NCI-H2171 (cell line): ENCODE measurements around the gene TM2D3.

ENCODE experiments used
- DNase-seq: peaks from one replicate; lab custom pipeline; 2025; lab: John Stamatoyannopoulos, UW

The TM2D3 gene, protein sequence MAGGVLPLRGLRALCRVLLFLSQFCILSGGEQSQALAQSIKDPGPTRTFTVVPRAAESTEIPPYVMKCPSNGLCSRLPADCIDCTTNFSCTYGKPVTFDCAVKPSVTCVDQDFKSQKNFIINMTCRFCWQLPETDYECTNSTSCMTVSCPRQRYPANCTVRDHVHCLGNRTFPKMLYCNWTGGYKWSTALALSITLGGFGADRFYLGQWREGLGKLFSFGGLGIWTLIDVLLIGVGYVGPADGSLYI

DNA sequence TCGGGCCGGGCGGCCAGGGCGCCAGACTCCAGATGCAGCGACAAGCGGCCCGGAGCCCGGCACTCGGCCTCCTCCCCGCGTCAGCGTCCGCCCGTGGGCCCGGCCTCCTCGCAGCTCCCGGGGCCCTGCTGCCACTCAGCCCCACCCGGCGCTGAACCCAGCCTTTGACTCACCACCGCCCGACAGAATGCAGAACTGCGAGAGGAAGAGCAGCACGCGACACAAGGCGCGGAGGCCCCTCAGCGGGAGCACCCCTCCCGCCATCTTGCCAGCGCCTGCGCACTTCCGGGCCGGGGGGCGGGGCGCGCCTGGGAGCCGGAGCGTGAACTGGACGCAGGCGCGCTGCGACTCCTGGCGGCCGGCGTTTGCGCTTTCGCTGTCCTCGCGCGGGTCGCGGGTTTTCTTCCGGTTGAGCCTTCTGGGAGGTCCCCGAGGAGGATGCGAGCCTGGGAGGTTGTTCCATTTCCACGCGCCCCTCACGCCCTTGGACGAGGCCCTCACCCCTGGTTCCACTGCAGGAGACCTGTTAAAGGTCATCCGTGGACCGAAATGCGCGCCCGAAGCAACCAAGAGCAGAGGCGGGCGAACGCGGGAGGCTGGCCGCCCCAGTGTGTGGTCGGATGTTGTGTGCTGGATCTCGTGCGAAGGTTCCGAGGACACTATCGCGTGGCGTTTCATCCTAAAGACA lies at the start of gene TM2D3:
Gene TM2D3 (minus strand): TSS at position 284 of the 688 bp plus-strand sequence. CDS start 20 bp downstream, at position 264.
- peak; percentile 92 for DNase-seq

DNA sequence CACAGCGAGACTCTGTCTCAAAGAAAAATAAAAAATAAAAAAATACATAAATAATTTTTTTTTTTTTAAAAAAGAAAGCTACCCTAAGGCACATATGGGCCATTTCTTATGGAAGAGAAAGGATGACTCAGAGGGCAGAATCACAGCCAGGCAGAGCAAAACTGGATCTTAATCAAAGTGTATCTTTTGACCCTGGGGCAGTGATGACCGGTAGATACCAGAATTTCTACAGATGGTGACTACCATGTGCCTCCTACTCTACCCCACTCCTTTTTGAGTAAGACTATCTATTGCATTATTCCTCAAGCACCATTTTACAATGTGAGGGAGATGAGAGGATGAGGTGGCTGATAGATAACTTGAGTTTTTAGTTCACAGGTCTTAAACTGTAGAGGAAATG lies 46.1 kb upstream of the TM2D3 start:
- DNase-seq, result no peak

DNA sequence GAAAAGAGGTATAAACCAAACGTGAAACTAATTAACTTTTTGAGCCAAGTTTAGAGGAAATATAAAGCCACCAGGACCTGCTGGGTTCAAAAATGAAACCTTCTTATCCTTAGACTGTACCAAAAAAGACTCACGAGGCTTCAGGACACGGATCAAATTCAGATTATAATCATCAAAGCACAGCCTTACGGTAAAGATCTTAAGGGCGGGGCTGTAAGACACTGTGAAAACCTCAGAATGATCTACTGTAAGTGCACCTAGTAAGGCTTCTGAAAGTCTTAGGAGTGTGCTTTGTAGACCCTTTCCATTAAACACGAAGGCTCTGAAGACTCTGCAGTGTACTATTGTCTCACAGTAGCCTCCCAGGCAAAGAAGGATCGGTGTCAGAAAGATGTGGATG lies 45.3 kb upstream of the TM2D3 start:
- DNase-seq, result no peak

- no peak for DNase-seq
Observed at GRCh38 chr15:101696829-101697228, 44.6 kb upstream of the TM2D3 start.

DNA sequence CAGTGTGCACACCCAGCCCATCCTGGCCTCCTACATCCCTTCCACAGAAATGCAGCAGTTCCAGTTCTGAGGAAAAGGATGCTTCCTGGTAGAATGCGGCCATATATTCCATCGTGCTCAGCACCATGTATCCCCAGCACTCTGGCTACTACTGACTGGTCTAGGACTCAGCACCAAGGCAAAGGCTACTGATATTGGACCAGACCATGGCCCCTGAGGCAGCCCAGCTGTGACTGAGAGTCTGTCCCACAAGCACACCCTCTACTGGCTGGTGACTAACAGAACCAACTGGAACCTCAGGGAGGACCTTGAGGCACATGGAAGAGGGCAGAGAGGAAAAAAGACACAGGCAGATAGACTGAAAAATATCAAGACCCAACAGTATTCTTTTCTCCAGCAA lies 42.1 kb upstream of the TM2D3 start:
- DNase-seq, result no peak

GRCh38 chr15:101692801-101693598 lies 40.8 kb upstream of the TM2D3 start:
- DNase-seq, result no peak

- DNase-seq, result no peak
Observed at GRCh38 chr15:101689901-101690300, 37.7 kb upstream of the TM2D3 start.

GRCh38 chr15:101686718-101687117 lies 34.5 kb upstream of the TM2D3 start:
- no peak for DNase-seq

DNA sequence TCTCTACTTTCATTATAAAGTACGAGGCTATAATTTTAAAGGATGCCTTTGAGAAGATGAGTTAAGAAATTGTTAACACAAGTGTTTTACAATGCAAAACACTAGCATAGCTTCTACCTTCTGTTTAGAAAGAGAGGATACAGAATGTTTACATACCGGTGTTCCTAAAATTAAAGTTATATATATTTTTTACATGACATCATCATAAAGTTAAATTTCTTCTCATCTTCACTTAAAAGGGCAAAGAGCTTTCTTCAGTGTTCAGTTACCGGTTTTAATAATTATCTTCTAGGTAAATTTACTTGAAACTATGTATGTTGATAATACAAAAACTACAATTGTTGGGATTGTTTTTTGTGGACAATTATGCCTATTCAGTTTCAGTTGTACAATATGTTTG lies 32.7 kb upstream of the TM2D3 start:
- no peak for DNase-seq

DNA sequence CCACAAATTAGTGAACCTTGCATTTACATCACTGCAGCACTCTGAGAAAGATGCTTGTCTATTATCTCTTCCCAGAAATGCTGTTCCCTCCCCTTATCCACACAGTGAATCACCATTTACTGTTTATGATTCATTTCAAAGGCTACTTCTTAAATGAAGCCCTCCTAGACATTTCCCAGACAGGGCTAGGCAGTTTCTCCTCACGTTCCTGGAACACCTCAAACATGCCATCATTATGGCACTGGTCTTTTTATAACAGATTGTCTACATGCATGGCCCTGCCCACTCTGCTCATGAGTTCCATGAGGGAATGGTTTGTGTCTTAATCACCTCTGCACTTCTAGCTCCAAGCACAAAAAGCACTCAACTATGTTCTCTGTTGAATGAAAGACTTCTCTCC lies 32.2 kb upstream of the TM2D3 start:
- DNase-seq, result no peak

DNA sequence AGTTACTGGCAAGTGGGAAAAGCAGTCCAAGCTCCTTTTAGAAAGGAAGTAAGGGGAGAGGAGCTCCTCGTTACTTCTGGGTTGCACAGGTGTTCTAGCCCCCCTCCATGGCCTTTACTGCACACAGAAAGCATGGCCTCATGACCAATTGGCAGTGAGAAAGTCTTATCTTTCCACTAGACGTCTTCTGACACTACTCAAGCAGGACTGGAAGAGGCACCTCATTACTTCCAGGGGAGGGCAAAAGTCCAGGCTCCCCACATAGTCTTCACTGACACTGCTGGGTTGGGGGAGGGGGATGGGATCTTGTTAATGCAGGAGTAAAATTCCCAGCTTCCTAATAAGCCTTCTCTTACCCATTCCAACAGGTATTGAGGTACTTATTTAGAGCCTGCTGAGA lies 27.6 kb upstream of the TM2D3 start:
- DNase-seq, result no peak

DNA sequence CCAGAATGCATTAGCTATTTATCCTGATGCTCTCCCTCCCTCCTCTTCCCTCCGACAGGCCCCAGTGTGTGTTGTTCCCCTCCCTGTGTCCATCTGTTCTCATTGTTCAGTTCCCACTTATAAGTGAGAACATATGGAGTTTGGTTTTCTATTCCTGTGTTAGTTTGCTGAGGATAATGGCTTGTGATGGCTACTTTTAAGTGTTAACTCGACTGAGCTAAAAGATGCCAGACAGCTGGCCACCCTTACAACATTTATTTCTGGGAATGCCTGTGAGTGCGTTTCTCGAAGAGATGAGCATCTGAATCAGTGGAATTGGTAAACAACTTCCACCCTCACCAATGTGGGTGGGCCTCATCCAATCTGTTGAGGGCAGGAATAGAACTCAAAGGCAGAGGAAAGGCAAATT lies 24.7 kb upstream of the TM2D3 start:
- peak; percentile 80 for DNase-seq

- DNase-seq, result no peak
Observed at GRCh38 chr15:101675796-101676582, 23.8 kb upstream of the TM2D3 start.

DNA sequence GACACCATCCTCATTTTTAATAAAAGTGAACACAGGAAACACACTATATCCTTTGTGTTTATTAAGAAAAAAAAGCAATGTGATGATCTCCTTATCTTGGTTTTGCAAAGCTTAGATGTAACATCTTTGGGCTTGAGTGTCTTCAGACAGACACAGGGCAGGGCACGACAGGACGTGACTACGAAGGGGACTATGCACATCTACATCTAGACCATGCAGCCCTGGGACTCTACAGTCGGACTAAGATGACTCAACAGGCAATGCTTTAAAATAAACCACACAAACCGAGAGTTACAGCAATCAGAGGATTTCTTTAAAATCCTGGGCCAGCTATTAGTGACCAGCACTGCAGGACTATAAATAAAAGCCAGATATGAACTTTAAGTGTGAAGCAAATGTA lies 22.8 kb upstream of the TM2D3 start:
- DNase-seq, result no peak

DNA sequence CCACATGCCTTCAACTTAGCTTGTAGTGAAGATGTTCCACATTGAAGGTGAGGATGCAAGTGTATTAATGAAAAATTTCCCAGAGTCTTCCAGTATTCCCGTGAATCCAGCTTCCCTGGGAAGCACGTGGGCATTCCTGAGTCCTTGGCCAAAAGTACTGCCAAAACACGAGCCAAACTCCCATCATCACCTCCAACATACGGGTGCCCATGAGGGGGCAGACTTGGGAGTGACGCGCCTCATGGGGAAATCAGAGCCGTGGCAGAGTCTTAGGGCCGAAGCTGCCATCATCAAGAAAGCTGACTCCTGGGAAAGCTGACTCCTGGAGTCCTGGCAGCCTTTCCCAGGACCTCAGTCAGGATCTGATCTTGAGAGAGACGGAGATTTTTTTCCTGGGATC lies 20.1 kb upstream of the TM2D3 start:
- no peak for DNase-seq

DNA sequence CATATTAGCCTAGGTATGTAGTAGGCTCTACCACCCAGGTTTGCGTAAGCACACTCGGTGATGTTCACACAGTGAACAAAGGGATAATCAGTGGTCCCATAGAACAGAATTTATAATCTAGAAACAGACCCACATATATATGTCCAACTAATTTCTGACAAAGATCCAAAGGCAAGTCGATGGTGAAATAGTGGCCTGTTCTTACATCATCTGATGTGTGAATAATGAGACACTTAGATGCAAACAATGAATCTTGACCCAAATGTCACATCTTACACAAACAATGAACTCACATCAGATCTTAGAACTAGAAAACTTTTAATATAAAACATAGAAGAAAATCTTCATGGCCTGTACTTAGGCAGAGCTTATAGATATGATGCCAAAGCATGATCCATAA lies 17.6 kb upstream of the TM2D3 start:
- DNase-seq, result no peak

- DNase-seq, result no peak
Observed at GRCh38 chr15:101667881-101668280, 15.7 kb upstream of the TM2D3 start.

GRCh38 chr15:101664303-101664913 lies 12.2 kb upstream of the TM2D3 start:
- no peak for DNase-seq

GRCh38 chr15:101662203-101662602 lies 10.0 kb upstream of the TM2D3 start:
- no peak for DNase-seq

DNA sequence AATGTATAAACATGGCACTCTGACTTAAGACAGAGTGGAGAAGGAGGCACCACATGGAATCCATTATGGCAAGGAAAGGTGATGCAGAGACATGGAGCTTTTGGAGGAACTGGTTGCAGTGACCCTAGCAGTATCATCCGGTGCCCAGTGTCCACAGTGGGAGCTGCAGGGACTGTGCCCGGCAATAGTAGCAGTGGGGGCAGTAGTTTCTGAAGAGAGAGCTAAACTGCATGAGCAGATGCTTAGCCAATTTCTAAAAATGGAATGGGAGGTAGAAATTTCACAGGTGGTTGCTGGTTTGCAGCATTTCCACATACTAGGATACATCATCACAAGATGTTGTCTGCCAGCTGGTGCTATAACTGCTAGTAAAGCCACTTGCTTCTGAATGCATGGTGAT lies 7.8 kb upstream of the TM2D3 start:
- DNase-seq, result peak; percentile 2

DNA sequence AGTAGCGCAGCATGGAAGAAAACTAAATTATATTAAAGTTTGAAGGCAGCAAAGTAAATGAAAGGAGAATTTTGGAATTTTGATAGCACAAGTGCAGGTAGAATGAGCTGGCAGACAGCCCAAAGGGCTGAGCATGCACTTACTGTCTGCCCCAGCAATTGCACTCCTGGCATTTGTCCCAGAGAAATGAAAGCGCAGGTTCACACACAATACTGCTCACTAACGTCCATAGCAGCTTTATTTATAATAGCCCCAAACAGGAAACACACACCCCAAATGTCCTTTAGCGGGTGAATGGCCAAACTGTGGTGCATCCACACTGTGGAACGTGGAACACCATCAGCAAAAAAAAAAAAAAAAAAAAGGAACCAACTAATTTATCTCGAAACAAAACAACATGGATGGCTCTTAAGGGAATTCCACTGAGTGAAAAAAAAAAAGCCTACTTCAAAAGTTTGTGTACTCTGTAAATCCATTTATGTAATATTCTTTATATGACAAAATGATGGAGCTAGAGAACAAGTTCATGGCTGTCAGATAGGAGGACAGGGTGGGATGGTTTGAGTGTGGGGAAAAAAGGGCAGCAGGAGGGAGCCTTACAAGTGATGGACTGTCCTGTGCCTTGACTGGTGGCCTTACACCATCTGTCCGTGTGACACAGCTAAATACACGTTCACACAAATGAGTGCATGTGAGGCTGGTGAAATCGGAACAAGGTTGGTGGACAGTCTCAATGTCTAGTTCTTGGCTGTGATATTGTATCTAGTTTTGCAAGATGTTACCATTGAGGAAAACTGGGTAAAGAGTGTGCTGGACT lies 6.0 kb upstream of the TM2D3 start:
- DNase-seq, result peak; percentile 79
